H9 (cell line): Measurements from ENCODE around the gene XKRX. TPM values are rescaled to one million over a fixed set of nuclear protein-coding genes. Genes with fewer than 3 reads are reported as not detected.

Experiments
- DNase-seq: peaks from one replicate; pipeline ENCODE4 v3.0.0-alpha.2; 2017
- H2AFZ ChIP-seq: one replicate; pipeline ENCODE4 v1.6.1; 2013; ENCODE audit warnings: mild to moderate bottlenecking, low read length, control low read depth, moderate library complexity
- H2AK5ac ChIP-seq: 2 replicates; pipeline ENCODE4 v1.6.1; 2013; ENCODE audit warnings: low read length, control low read depth, mixed read lengths; ENCODE audit not compliant: insufficient read length
- H2BK120ac ChIP-seq: one replicate; pipeline ENCODE4 v1.6.1; 2013; ENCODE audit warnings: low read depth, mild to moderate bottlenecking, low read length, control low read depth, inconsistent platforms; ENCODE audit not compliant: poor library complexity, severe bottlenecking
- H2BK12ac ChIP-seq: 2 replicates; pipeline ENCODE4 v1.6.1; 2013; ENCODE audit warnings: low read length, control low read depth, mixed read lengths, low read depth; ENCODE audit not compliant: insufficient read length
- H2BK15ac ChIP-seq: 2 replicates; pipeline ENCODE4 v1.6.1; 2013; ENCODE audit warnings: low read depth, low read length, control low read depth
- H2BK20ac ChIP-seq: one replicate; pipeline ENCODE4 v1.6.1; 2013; ENCODE audit warnings: low read depth, mild to moderate bottlenecking, low read length, control low read depth, inconsistent platforms; ENCODE audit not compliant: poor library complexity, severe bottlenecking
- H2BK5ac ChIP-seq: 2 replicates; pipeline ENCODE4 v1.6.1; 2013; ENCODE audit warnings: low read length, control low read depth, mixed read lengths; ENCODE audit not compliant: insufficient read length
- H3K14ac ChIP-seq: 2 replicates; pipeline ENCODE4 v1.6.1; 2013; ENCODE audit warnings: low read length, control low read depth; ENCODE audit not compliant: insufficient read depth
- H3K18ac ChIP-seq: 2 replicates; pipeline ENCODE4 v1.6.1; 2013; ENCODE audit warnings: low read depth, mild to moderate bottlenecking, mixed read lengths, low read length, control low read depth; ENCODE audit not compliant: insufficient read length
- H3K23ac ChIP-seq: 2 replicates; pipeline ENCODE4 v1.6.1; 2013; ENCODE audit warnings: low read length, control low read depth, mixed read lengths, low read depth; ENCODE audit not compliant: insufficient read length
- H3K23me2 ChIP-seq: 2 replicates; pipeline ENCODE4 v1.6.1; 2013; ENCODE audit warnings: low read depth, mild to moderate bottlenecking, mixed read lengths, low read length, control low read depth; ENCODE audit not compliant: insufficient read length, poor library complexity, severe bottlenecking
- H3K27ac ChIP-seq: 2 replicates; pipeline ENCODE4 v1.5.1; 2013; ENCODE audit warnings: low read length, control low read depth, mixed read lengths, low read depth; ENCODE audit not compliant: insufficient read length
- H3K27me3 ChIP-seq: 2 replicates; pipeline ENCODE4 v1.6.1; 2013; ENCODE audit warnings: low read length, control low read depth, inconsistent platforms; ENCODE audit not compliant: insufficient read depth
- H3K4ac ChIP-seq: 2 replicates; pipeline ENCODE4 v1.6.1; 2013; ENCODE audit warnings: low read depth, mild to moderate bottlenecking, control low read depth, inconsistent platforms, low read length, moderate library complexity
- H3K4me1 ChIP-seq: 2 replicates; pipeline ENCODE4 v1.6.1; 2013; ENCODE audit warnings: low read length, control low read depth, inconsistent platforms; ENCODE audit not compliant: insufficient read depth
- H3K4me2 ChIP-seq: 2 replicates; pipeline ENCODE4 v1.6.1; 2013; ENCODE audit warnings: low read length, control low read depth, mixed read lengths; ENCODE audit not compliant: insufficient read length, insufficient read depth
- H3K56ac ChIP-seq: 2 replicates; pipeline ENCODE4 v1.6.1; 2013; ENCODE audit warnings: low read depth, mild to moderate bottlenecking, mixed read lengths, low read length, control low read depth; ENCODE audit not compliant: insufficient read length
- H3K79me1 ChIP-seq: 2 replicates; pipeline ENCODE4 v1.6.1; 2013; ENCODE audit warnings: low read depth, mild to moderate bottlenecking, moderate library complexity, low read length, control low read depth, inconsistent platforms; ENCODE audit not compliant: insufficient read depth, poor library complexity, severe bottlenecking
- H3K79me2 ChIP-seq: 2 replicates; pipeline ENCODE4 v1.6.1; 2013; ENCODE audit warnings: low read length, control low read depth, inconsistent platforms; ENCODE audit not compliant: insufficient read depth
- H3K9ac ChIP-seq: 2 replicates; pipeline ENCODE4 v1.6.1; 2013; ENCODE audit warnings: low read length, control low read depth, mixed read lengths; ENCODE audit not compliant: insufficient read length; ENCODE audit errors: extremely low read depth
- H3K9me3 ChIP-seq: one replicate; pipeline ENCODE4 v1.6.1; 2013; ENCODE audit warnings: low read depth, low read length, inconsistent platforms; ENCODE audit not compliant: control insufficient read depth
- H3T11ph ChIP-seq: one replicate; pipeline ENCODE4 v1.6.1; 2013; ENCODE audit warnings: mild to moderate bottlenecking, low read length, control low read depth, inconsistent platforms
- H4K20me1 ChIP-seq: one replicate; pipeline ENCODE4 v1.6.1; 2013; ENCODE audit not compliant: control insufficient read depth, insufficient read length, insufficient read depth
- H4K5ac ChIP-seq: 2 replicates; pipeline ENCODE4 v1.6.1; 2013; ENCODE audit warnings: low read depth, mild to moderate bottlenecking, mixed read lengths, low read length, control low read depth; ENCODE audit not compliant: insufficient read length
- H4K8ac ChIP-seq: replicated peaks from 2 replicates; pipeline ENCODE4 v1.6.1; 2013; ENCODE audit warnings: low read length, control low read depth, mixed read lengths, low read depth; ENCODE audit not compliant: insufficient read length
- H4K91ac ChIP-seq: 2 replicates; pipeline ENCODE4 v1.6.1; 2013; ENCODE audit warnings: low read depth, mild to moderate bottlenecking, moderate library complexity, mixed read lengths, low read length, control low read depth; ENCODE audit not compliant: insufficient read length
- H3K27ac Mint-ChIP-seq, 3 experiments: 2 replicates in 2 of 3; 3 replicates in 1 of 3; pipeline ENCODE4 v1.8.0; 2020 to 2021; ENCODE audit warnings: mixed read lengths in 3 of 3, mild to moderate bottlenecking in 1 of 3, moderate library complexity in 1 of 3
- H3K27me3 Mint-ChIP-seq: 2 replicates; pipeline ENCODE4 v1.8.0; 2021; ENCODE audit warnings: low read depth, mild to moderate bottlenecking, moderate library complexity, mixed read lengths
- H3K36me3 Mint-ChIP-seq, 3 experiments: 2 replicates in 2 of 3; 3 replicates in 1 of 3; pipeline ENCODE4 v1.8.0; 2020 to 2021; ENCODE audit warnings: low read depth in 3 of 3, mixed read lengths in 3 of 3; ENCODE audit not compliant: insufficient read depth in 1 of 3
- H3K4me1 Mint-ChIP-seq, 2 experiments: 2 replicates each; pipeline ENCODE4 v1.8.0; 2020; ENCODE audit warnings: mixed read lengths in 2 of 2
- H3K4me3 Mint-ChIP-seq, 2 experiments: 2 replicates in 1 of 2; 3 replicates in 1 of 2; pipeline ENCODE4 v1.8.0; 2020 to 2021; ENCODE audit warnings: mild to moderate bottlenecking in 2 of 2, mixed read lengths in 2 of 2, moderate library complexity in 1 of 2
- H3K9me3 Mint-ChIP-seq, 2 experiments: 2 replicates in 1 of 2; 3 replicates in 1 of 2; pipeline ENCODE4 v1.8.0; 2020; ENCODE audit warnings: mild to moderate bottlenecking in 2 of 2, mixed read lengths in 2 of 2, moderate library complexity in 1 of 2
- CTCF ChIP-seq: fragments of 200-600 bp; sonication (generic); conservative IDR thresholded peaks from 3 replicates; pipeline ENCODE4 v1.8.0; 2021; ENCODE audit warnings: antibody characterized with exemption, mild to moderate bottlenecking
- WGBS: extraction: QIAGEN DNeasy Blood & Tissue Kit; methylation state at CpG from one replicate; pipeline ENCODE4 v1.1.7; 2013; ENCODE audit warnings: missing lambda C conversion rate, low lambda C conversion rate, mixed read lengths; ENCODE audit not compliant: insufficient read length; ENCODE audit errors: extremely low coverage; 5-methylcytosine and 5-hydroxymethylcytosine counted together
- total RNA-seq: library from RNA; stranded (reverse); gene quantifications from 2 replicates; pipeline ENCODE4 v1.2.1, GENCODE V29; 2021

The XKRX gene
- total RNA-seq, 1 experiment from 2014 or later: 0.44 TPM

DNA sequence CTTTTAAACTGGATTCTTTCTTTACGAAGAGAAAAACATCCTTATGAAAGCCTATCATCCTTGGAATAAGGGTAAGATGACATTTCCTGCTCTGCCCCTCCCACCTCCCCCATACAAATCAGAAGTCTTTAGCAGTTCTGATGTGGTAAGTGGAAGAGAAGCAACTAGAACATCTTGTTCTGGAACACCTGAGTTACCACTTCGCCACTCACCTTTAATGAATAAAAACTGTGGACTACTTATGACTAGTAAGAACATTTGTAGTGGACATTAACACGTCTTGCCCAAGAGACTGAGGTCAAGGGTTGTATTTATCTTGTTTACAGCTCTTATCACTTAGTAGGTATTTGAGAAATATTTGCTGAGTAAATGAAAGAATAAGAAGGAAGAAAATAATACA is 4.3 kb downstream of the XKRX start:
- WGBS: no CpG with 5 or more reads among the region's 3 CpGs
- Mint-ChIP-seq H3K4me1 (peaks cover 0 to 4% of the 10 kb centered on the region in 2 experiments; a peak in 1 of 4 replicates), H3K4me3 (no peak overlapping the region), H3K9me3 (peaks cover 58 to 63% of the 10 kb centered on the region in 2 experiments), H3K36me3 (peaks cover 0 to 2% (median 0%) of the 10 kb centered on the region in 3 experiments; a peak in 3 of 7 replicates), H3K27ac (no peak overlapping the region), H3K27me3 (peaks cover 24% of the 10 kb centered on the region)
- no peak for TF ChIP-seq CTCF
- no peak overlapping the region for H2AK5ac ChIP-seq
- no peak overlapping the region for H4K91ac ChIP-seq
- no peak overlapping the region for H3K4ac ChIP-seq
- H2BK120ac ChIP-seq: no peak overlapping the region
- H4K8ac ChIP-seq: no peak overlapping the region
- no peak overlapping the region for H3K4me2 ChIP-seq
- no peak overlapping the region for H2BK20ac ChIP-seq
- no peak overlapping the region for H3K14ac ChIP-seq
- H3K23ac ChIP-seq: no peak overlapping the region
- no peak overlapping the region for H3K27ac ChIP-seq
- no peak overlapping the region for H2BK15ac ChIP-seq
- H3K23me2 ChIP-seq: peaks cover 4% of the 10 kb centered on the region
- no peak overlapping the region for H2BK12ac ChIP-seq
- no peak overlapping the region for H2AFZ ChIP-seq
- H3K4me1 ChIP-seq: no peaks in the 10 kb centered on the region
- no peak overlapping the region for H4K5ac ChIP-seq
- peaks cover 4% of the 10 kb centered on the region; the same call in 1 of the 2 replicates for H3K27me3 ChIP-seq
- no peak overlapping the region for H2BK5ac ChIP-seq
- no peak overlapping the region for H3T11ph ChIP-seq
- no peaks in the 10 kb centered on the region for H3K79me1 ChIP-seq
- H3K9ac ChIP-seq: no peak overlapping the region
- H3K18ac ChIP-seq: no peak overlapping the region
- no peaks in the 10 kb centered on the region for H3K79me2 ChIP-seq
- peaks cover 31% of the 10 kb centered on the region for H3K9me3 ChIP-seq
- H3K56ac ChIP-seq: no peak overlapping the region
- no peaks in the 10 kb centered on the region for H4K20me1 ChIP-seq
- DNase-seq: no peak
